GM18505 (cell line): ENCODE results near the gene DPH2.

ENCODE experiments used
- ATAC-seq: cut with Tn5 transposase; IDR thresholded peaks from one replicate; pipeline ENCODE4 v1.9.1; 2021; ENCODE audit not compliant: unreplicated experiment
- POLR2A ChIP-seq: IDR thresholded peaks from 4 replicates; pipeline ENCODE4 v1.6.1; 2011; ENCODE audit warnings: borderline replicate concordance; ENCODE audit not compliant: insufficient read depth, insufficient read length; ENCODE audit errors: extremely low read depth

The DPH2 gene

GRCh38 chr1:44016041-44016889, 46.5 kb downstream of the DPH2 start:
- TF ChIP-seq POLR2A: no peak

DNA sequence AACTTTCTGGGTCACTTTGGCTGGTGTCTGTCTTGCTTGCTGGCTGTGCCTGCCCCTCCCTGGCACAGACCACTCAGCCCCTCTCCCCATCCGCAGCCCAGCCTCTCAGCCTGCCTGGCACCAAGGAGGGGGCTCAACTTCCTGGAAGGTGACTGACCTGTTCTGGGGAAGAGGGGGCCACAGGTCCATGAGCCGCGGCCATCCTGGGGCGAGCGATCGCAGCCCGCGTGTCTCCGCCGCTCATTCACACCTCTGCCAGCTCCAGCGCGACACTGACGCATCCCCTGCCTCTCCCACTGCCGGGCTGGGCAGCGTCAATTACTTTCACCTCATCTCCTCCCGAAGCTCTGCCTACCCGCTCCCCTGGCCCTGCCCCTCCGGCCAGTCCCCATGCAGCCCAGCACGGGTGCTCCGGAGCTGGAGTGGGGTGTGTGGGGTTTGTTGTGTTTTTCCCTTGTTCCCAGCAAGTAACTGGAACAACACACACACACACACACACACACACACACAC, 47.1 kb downstream of the DPH2 start:
- no peak for ATAC-seq

More at GRCh38 chr1:44016041-44016889, 46.5 kb downstream of the DPH2 start:
- ATAC-seq: no peak

DNA sequence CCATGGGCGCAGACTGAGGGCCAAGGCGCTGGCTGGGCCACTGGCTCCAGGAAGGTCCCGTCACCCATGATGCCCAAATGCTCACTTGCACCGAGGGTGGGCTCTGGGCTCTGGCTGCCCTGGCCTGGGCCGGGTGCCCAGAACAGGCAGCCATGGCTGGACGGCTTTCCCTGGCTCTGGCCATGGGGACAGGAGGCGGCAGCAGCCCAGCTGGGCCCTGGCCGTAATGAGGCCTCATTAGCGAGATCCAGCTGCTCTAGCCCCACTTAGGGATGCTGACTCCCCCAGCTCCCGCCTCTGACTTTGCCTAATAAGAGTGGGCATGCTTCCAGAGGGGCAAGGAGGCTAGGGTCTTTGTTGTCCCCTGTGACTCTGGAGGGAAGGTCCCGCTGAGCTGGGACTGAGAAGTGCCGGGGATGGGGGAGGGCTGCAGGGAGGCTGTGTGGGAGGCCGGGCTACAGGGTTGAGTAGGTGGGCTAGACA, 49.7 kb downstream of the DPH2 start:
- no peak for ATAC-seq

More for the DNA sequence above, 47.1 kb downstream of the DPH2 start:
- TF ChIP-seq POLR2A: no peak

DNA sequence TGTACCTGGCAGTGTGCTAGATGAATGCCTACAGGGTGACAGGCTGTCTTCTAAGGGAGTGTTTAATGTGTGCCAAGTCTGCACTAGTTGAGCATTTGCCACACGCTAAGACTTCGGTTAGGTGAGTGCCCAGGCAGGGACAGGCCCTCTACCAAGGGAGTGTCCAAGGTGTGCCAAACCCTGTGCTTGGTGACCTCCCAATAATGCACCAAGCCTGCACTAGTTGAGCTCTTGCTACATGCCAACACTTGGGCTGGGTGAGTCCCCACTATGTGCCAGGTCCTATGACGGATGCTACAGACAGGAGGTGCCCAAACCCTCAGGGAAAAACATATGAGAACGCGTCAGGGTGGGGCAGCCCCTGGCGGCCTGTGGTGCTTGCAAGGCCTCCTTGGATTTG, 50.7 kb downstream of the DPH2 start:
- ATAC-seq: no peak
- no peak for TF ChIP-seq POLR2A

More for the DNA sequence above, 49.7 kb downstream of the DPH2 start:
- no peak for TF ChIP-seq POLR2A

- no peak for ATAC-seq
- no peak for TF ChIP-seq POLR2A
Observed at GRCh38 chr1:44021156-44021555, 51.3 kb downstream of the DPH2 start.

DNA sequence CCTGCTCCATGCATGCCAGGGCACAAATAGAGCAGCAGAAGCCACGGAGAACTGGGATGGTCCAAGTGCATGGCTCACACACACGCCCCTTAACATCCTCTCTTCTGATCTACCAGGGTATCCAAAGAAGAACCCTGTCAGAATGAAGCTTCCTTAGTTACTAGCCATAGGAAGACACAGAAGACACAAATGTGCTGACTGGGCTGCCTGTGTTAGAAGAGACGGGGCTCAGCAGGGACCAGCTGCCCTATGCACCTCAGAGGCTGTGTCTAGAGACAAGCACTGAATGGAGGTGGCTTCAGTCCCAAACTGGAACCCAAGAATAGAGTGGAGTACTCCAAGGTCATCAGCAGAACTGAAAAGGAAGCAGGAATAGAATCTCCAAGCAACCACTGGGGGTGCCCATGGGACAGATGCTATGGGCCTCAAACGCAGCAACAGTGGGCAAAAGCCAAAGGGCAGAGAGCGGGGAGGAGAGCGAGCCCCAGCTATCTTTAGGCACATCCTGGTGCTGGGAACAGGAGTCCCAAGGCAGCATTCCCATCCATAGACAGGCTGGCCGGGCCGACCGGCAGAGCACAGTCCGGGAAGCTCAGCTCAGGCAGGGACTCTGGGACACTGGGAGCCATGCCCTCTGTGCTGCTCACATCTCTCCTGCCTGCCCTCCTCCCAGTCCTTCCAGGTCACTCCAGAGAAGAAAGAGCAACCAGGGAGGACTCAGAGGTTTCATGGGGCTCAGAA, 51.9 kb downstream of the DPH2 start:
- ATAC-seq: no peak
- no peak for TF ChIP-seq POLR2A
